HG03575 (cell line): Measurements from ENCODE around the gene ADGRE3.

Experiments
- ATAC-seq: cut with Tn5 transposase; IDR thresholded peaks from one replicate; pipeline ENCODE4 v1.9.1; 2021; ENCODE audit not compliant: unreplicated experiment, insufficient number of reproducible peaks, low FRiP score; ENCODE audit errors: extremely low read depth

ADGRE3 gene

DNA sequence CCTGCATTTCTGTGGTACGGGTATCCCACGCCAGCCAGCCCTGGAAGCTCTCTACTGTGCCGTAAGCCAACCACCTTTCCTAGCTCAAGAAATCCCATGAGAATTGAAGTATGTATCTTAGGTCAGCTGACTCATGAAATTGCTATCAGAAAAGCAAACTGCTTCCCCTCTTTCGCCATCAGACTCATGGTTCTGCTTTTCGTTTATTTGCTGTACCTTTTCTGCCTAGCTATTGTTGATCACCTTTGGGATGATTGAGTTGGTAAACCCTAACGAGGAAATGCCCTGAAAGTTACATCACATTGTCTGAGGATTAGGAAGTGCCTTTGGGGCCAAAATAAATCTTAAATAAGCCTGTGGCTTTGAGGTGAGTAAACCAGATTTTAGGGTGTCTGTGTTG, at the start of gene ADGRE3:
TSS of gene ADGRE3 (minus strand) at position 81 of the 400 bp plus-strand sequence. CDS start at position 7, 74 bp downstream.
- no peak for ATAC-seq

DNA sequence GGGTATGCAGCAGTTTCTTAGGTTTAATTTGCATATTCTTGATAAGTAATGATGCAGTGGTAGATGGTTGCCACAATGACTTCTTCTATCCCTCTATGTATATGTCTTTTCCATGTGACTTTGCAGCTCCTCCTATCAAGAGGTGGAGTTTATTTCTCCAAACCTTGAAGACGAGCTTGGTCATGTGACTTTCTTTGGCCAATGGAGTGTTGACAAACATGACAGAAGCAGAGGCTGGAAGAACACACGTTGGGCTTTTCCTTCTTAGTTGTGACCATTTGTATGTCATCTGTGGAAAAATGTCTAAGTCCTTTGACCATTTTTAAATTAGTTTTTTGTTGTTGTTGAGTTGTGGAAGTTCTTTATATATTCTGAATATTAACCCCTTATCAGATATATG, 47.5 kb upstream of the ADGRE3 start:
- no peak for ATAC-seq

DNA sequence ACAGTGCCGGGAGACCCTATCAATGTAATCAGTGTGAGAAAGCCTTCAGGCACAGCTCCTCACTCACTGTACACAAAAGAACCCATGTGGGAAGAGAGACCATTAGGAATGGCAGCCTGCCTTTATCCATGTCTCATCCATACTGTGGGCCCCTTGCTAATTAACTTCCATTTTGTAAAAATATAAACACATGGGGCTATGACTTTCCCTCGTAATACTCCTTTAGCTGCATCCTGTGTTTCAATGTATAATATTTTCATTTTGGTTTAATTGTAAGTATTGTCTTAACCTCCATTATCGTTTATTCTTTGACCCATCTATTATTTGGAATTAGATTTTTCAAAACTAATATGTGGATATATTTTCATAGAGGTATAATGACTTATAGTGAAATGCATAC, 44.5 kb upstream of the ADGRE3 start:
- ATAC-seq: no peak

DNA sequence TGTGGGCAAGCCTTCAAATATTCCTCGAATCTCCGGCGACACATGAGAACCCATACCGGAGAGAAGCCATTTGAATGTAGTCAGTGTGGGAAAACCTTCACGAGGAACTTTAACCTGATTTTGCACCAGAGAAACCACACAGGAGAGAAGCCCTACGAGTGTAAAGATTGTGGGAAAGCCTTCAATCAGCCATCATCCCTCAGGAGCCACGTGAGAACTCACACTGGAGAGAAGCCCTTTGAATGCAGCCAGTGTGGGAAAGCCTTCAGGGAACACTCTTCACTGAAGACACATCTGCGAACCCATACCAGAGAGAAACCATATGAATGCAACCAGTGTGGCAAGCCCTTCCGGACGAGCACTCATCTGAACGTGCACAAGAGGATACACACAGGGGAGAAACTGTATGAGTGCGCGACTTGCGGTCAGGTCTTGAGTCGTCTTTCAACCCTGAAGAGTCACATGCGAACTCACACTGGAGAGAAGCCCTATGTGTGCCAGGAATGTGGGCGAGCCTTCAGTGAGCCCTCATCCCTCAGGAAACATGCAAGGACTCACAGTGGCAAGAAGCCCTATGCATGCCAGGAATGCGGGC, 44.0 kb upstream of the ADGRE3 start:
- no peak for ATAC-seq

- ATAC-seq: no peak
Measured at GRCh38 chr19:14715841-14716240, 41.2 kb upstream of the ADGRE3 start.

DNA sequence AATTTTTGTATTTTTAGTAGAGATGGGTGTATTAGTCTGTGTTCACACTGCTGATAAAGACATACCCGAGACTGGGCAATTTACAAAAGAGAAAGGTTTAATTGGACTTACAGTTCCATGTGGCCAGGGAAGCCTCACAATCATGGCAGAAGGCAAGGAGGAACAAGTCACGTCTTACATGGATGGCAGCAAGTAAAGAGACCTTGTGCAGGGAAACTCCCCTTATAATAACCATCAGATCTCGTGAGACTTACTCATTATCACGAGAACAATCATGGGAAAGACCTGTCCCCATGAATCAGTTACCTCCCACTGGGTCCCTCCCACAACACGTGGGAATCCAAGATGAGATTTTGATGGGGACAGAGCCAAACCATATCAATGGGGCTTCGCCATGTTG, 29.8 kb upstream of the ADGRE3 start:
- no peak for ATAC-seq

- no peak for ATAC-seq
Measured at GRCh38 chr19:14703833-14704232, 29.2 kb upstream of the ADGRE3 start.

- no peak for ATAC-seq
Measured at GRCh38 chr19:14700711-14701375, 26.2 kb upstream of the ADGRE3 start.

GRCh38 chr19:14699641-14700040, 25.0 kb upstream of the ADGRE3 start:
- ATAC-seq: no peak

- ATAC-seq: no peak
Measured at GRCh38 chr19:14695471-14695870, 20.8 kb upstream of the ADGRE3 start.

- no peak for ATAC-seq
Measured at GRCh38 chr19:14694641-14695266, 20.1 kb upstream of the ADGRE3 start.

- ATAC-seq: no peak
Measured at GRCh38 chr19:14689598-14690503, 15.2 kb upstream of the ADGRE3 start, which contains the start of gene ZNF333. Gene ZNF333 (plus strand): TSS chr19:14690048. CDS start chr19:14693492, 3,444 bp downstream.

DNA sequence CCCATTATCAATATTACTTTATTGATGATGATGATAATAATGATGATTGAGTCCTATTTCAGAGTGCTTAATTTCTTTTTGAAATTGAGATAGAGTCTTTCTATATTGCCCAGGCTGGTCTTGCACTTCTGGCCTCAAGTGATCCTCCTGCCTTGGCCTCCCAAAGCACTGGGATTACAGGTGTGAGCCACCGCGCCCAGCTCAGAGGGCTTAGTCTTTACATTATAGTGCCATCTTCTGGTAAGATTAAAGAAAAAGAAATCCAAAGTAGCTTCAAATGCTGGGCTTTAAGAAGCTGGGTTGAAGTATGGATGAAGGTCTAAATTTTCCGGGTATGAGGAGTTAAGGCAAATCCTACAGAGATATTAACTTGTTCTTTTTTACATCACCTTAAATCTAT, 11.8 kb upstream of the ADGRE3 start:
- ATAC-seq: no peak

- ATAC-seq: no peak
Measured at GRCh38 chr19:14683439-14683838, 8.8 kb upstream of the ADGRE3 start.

- ATAC-seq: no peak
Measured at GRCh38 chr19:14682084-14682483, 7.4 kb upstream of the ADGRE3 start.

DNA sequence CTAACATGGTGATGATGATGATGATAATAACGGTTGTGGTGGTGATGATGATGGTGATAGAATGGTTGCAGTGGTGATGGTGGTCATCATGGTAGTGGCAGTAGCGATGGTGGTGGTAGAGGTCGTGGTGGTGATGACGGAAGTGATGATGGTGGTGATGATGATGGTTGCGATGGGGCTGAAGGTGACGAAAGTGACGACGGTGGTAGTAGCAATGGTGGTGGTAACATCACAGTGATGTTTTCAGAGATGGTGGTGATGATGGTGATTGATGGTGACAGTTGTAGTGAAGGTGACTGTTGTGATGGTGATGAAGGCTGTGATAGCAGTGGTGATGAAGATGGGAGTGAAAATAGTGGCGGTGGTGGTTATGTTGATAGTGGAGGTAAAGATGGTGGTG, 3.6 kb upstream of the ADGRE3 start:
- no peak for ATAC-seq

- no peak for ATAC-seq
Measured at GRCh38 chr19:14677464-14677863, 2.8 kb upstream of the ADGRE3 start.

DNA sequence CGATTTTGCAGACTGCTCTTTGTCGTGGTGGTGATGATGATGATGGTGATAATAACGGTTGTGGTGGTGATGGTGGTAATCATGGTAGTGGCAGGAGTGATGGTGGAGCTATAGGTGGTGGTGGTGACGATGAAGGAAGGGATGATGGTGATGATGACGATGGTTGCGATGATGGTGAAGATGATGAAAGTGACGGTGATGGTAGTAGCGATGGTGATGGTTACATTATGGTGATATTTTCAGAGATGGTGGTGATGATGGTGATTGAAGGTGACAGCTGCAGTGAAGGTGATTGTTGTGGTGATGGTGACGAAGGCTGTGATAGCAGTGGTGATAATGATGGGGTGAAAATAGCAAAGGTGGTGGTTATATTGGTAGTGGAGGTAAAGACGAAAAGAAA, 2.1 kb upstream of the ADGRE3 start:
- no peak for ATAC-seq

GRCh38 chr19:14673088-14673487, 1.6 kb downstream of the ADGRE3 start:
- no peak for ATAC-seq
